HepG2 (cell line): ENCODE measurements around the gene IPO13. TPM values are rescaled to one million over a fixed set of nuclear protein-coding genes. Genes with fewer than 3 reads are reported as not detected.

ENCODE experiments used
- HDAC1 ChIP-seq: sonication (generic); formaldehyde crosslinking; IDR thresholded peaks from 2 replicates; pipeline ENCODE4 v1.5.1; 2020; ENCODE audit warnings: mild to moderate bottlenecking, missing genetic modification reagents
- HNRNPLL ChIP-seq: fragments of 200-400 bp; formaldehyde crosslinking; IDR thresholded peaks from 2 replicates; pipeline ENCODE4 v1.6.1; 2017; ENCODE audit warnings: mild to moderate bottlenecking, low read depth, low read length; ENCODE audit not compliant: poor library complexity, severe bottlenecking
- KDM5B ChIP-seq: sonication (generic); formaldehyde crosslinking; IDR thresholded peaks from 2 replicates; pipeline ENCODE4 v1.4.0; 2020; ENCODE audit warnings: missing genetic modification reagents, mild to moderate bottlenecking, borderline replicate concordance
- NFE2L1 ChIP-seq: sonication (generic); formaldehyde crosslinking; IDR thresholded peaks from 2 replicates; pipeline ENCODE4 v1.4.0; 2020; ENCODE audit warnings: missing genetic modification reagents, mild to moderate bottlenecking, borderline replicate concordance
- NFKB2 ChIP-seq: sonication (generic); formaldehyde crosslinking; IDR thresholded peaks from 2 replicates; pipeline ENCODE4 v1.4.0; 2020; ENCODE audit warnings: missing genetic modification reagents, borderline replicate concordance
- NPAS2 ChIP-seq: sonication (generic); formaldehyde crosslinking; IDR thresholded peaks from 2 replicates; pipeline ENCODE4 v1.8.0; 2022; ENCODE audit warnings: mild to moderate bottlenecking, missing genetic modification reagents, borderline replicate concordance
- REPIN1 ChIP-seq: sonication (generic); formaldehyde crosslinking; IDR thresholded peaks from 2 replicates; pipeline ENCODE4 v1.8.0; 2022; ENCODE audit warnings: missing genetic modification reagents, low read depth, mild to moderate bottlenecking, borderline replicate concordance
- TCF7L2 ChIP-seq: IDR thresholded peaks from 2 replicates; pipeline ENCODE4 v1.6.1; 2011; ENCODE audit warnings: mild to moderate bottlenecking, low read depth, low read length, moderate library complexity
- ZBTB7B ChIP-seq: sonication (generic); formaldehyde crosslinking; IDR thresholded peaks from 2 replicates; pipeline ENCODE4 v1.4.0; 2020; ENCODE audit warnings: missing genetic modification reagents
- ZKSCAN8 ChIP-seq: IDR thresholded peaks from 2 replicates; pipeline ENCODE4 v1.6.1; 2016; ENCODE audit warnings: borderline replicate concordance, missing genetic modification reagents, missing compliant biosample characterization
- ZNF143 ChIP-seq: sonication (generic); formaldehyde crosslinking; IDR thresholded peaks from 2 replicates; pipeline ENCODE4 v1.4.0; 2020; ENCODE audit warnings: missing genetic modification reagents
- ZNF44 ChIP-seq: sonication (generic); formaldehyde crosslinking; IDR thresholded peaks from 2 replicates; pipeline ENCODE4 v1.5.1; 2020; ENCODE audit warnings: mild to moderate bottlenecking, missing genetic modification reagents
- ZNF510 ChIP-seq: sonication (generic); formaldehyde crosslinking; IDR thresholded peaks from 2 replicates; pipeline ENCODE4 v1.4.0; 2020; ENCODE audit warnings: low read depth, mild to moderate bottlenecking, missing genetic modification reagents
- ZNF891 ChIP-seq: sonication (generic); formaldehyde crosslinking; IDR thresholded peaks from 2 replicates; pipeline ENCODE4 v1.5.0; 2020; ENCODE audit warnings: mild to moderate bottlenecking, missing genetic modification reagents
- ZSCAN22 ChIP-seq: sonication (generic); formaldehyde crosslinking; IDR thresholded peaks from 2 replicates; pipeline ENCODE4 v1.4.0; 2020; ENCODE audit warnings: mild to moderate bottlenecking, missing genetic modification reagents
- polyA plus RNA-seq, 8 experiments: library from polyadenylated mRNA; depleted of rRNA in 3 of 8; stranded (reverse) in 7 of 8; unstranded in 1 of 8; fragments of >200 nt; fragmentation: Illumina TruSeq in 4 of 8; extraction: Trizol in 4 of 8; gene quantifications; 2 replicates each; pipeline versions ENCODE4 v1.2.1 to v1.2.3, GENCODE V29; 2011 to 2016; ENCODE audit warnings: low read depth in 4 of 8, missing spikeins in 1 of 8, mixed read lengths in 1 of 8; ENCODE audit not compliant: insufficient read depth in 1 of 8
- total RNA-seq, 5 experiments: library from RNA; depleted of rRNA; stranded (reverse); fragments of >200 nt; fragmentation: Illumina TruSeq; extraction: Trizol; gene quantifications; 2 replicates each; pipeline ENCODE4 v1.2.3, GENCODE V29; 2016; ENCODE audit warnings: low read depth in 1 of 5
- TF ChIP-seq, protein P1 (sequence below): IDR thresholded peaks from 2 replicates; pipeline ENCODE4 v1.6.1; 2012; ENCODE audit warnings: low read depth, low read length, improper control_type of control experiment
- TF ChIP-seq, protein P2 (sequence below): IDR thresholded peaks from 2 replicates; pipeline ENCODE4 v1.6.1; 2016; ENCODE audit warnings: missing genetic modification reagents, missing compliant biosample characterization
- TF ChIP-seq, protein P3 (sequence below): sonication (generic); formaldehyde crosslinking; IDR thresholded peaks from 2 replicates; pipeline ENCODE4 v1.9.0; 2021; ENCODE audit warnings: missing genetic modification reagents, borderline replicate concordance
- TF ChIP-seq, protein P4 (sequence below): sonication (generic); formaldehyde crosslinking; conservative IDR thresholded peaks from 2 replicates; pipeline ENCODE4 v1.4.0; 2020; ENCODE audit warnings: missing genetic modification reagents
- TF ChIP-seq, protein P5 (sequence below): sonication (generic); formaldehyde crosslinking; IDR thresholded peaks from 2 replicates; pipeline ENCODE4 v1.4.0; 2020; ENCODE audit warnings: missing genetic modification reagents

Gene IPO13
- total and polyA plus RNA-seq, 2 of the 13 experiments (the other 11 are each of a cell fraction or from before 2014, with no cell fraction given), result 12.9 to 15.6 TPM

DNA sequence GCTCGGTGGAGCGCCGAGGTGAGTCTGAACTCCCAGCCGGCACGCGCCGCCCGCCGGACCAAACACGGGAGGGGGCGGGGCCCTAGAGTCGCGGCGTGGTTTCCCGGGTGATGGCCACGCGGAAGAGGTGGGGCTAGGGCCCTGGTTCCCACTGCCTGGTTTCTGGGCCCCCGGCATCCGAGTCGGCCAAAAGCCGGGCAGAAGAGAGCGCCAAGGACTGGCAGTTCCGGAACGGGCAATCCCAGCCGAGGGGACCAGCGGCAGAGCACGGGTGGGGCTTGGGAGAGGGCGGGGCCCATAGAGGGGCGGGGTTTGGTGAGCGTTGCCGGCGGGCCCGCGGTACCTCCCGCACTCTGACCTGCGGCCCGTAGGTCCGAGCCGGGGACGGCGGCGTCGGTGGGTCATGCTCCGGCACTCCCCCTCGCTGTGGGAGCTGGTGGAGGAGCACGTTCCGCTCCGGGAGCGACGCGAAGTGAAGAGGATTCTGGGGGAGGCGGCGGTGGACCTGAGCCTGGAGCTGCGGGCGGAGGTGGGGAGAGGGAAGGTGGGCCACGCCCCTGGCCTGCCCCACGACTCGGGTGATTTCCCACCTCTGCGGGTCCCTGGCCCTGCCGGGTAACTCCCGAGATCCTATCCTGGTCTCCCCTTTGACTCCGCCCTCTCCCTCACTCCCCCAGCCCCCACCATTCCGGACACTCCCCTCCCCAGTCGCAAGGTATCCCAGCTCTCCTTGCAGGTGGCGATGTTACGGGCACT lies 44.9 kb downstream of the IPO13 start, which contains the start of gene CCDC24 (continued):
- TF ChIP-seq, protein P1, sequence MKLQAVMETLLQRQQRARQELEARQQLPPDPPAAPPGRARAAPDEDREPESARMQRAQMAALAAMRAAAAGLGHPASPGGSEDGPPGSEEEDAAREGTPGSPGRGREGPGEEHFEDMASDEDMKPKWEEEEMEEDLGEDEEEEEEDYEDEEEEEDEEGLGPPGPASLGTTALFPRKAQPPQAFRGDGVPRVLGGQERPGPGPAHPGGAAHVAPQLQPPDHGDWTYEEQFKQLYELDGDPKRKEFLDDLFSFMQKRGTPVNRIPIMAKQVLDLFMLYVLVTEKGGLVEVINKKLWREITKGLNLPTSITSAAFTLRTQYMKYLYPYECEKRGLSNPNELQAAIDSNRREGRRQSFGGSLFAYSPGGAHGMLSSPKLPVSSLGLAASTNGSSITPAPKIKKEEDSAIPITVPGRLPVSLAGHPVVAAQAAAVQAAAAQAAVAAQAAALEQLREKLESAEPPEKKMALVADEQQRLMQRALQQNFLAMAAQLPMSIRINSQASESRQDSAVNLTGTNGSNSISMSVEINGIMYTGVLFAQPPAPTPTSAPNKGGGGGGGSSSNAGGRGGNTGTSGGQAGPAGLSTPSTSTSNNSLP, result no peak
- TF ChIP-seq ZKSCAN8 (CRISPR knock-in tag) (no peak), HDAC1 (CRISPR knock-in tag) (peak; percentile 80), ZNF44 (CRISPR knock-in tag) (no peak; the same call in 1 of the 2 replicates), REPIN1 (CRISPR knock-in tag) (peak; percentile 45; the same call in 1 of the 2 replicates), NFE2L1 (CRISPR knock-in tag) (no peak), ZNF143 (CRISPR knock-in tag) (0 out of 2 replicates have a peak, but pooled peaks have one; percentile 21), HNRNPLL (no peak), KDM5B (CRISPR knock-in tag) (peak; percentile 77), ZNF891 (CRISPR knock-in tag) (peak; percentile 47; the same call in 1 of the 2 replicates), NFKB2 (CRISPR knock-in tag) (no peak), NPAS2 (CRISPR knock-in tag) (no peak), TCF7L2 (no peak), ZSCAN22 (CRISPR knock-in tag) (peak; percentile 75; the same call in 1 of the 2 replicates), ZNF510 (CRISPR knock-in tag) (no peak; the same call in 1 of the 2 replicates), ZBTB7B (CRISPR knock-in tag) (no peak)
- TF ChIP-seq, protein P2, sequence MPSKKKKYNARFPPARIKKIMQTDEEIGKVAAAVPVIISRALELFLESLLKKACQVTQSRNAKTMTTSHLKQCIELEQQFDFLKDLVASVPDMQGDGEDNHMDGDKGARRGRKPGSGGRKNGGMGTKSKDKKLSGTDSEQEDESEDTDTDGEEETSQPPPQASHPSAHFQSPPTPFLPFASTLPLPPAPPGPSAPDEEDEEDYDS (CRISPR knock-in tag), result peak; percentile 10; the same call in 1 of the 2 replicates
- TF ChIP-seq, protein P3, sequence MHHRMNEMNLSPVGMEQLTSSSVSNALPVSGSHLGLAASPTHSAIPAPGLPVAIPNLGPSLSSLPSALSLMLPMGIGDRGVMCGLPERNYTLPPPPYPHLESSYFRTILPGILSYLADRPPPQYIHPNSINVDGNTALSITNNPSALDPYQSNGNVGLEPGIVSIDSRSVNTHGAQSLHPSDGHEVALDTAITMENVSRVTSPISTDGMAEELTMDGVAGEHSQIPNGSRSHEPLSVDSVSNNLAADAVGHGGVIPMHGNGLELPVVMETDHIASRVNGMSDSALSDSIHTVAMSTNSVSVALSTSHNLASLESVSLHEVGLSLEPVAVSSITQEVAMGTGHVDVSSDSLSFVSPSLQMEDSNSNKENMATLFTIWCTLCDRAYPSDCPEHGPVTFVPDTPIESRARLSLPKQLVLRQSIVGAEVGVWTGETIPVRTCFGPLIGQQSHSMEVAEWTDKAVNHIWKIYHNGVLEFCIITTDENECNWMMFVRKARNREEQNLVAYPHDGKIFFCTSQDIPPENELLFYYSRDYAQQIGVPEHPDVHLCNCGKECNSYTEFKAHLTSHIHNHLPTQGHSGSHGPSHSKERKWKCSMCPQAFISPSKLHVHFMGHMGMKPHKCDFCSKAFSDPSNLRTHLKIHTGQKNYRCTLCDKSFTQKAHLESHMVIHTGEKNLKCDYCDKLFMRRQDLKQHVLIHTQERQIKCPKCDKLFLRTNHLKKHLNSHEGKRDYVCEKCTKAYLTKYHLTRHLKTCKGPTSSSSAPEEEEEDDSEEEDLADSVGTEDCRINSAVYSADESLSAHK (CRISPR knock-in tag), result no peak
- TF ChIP-seq, protein P4, sequence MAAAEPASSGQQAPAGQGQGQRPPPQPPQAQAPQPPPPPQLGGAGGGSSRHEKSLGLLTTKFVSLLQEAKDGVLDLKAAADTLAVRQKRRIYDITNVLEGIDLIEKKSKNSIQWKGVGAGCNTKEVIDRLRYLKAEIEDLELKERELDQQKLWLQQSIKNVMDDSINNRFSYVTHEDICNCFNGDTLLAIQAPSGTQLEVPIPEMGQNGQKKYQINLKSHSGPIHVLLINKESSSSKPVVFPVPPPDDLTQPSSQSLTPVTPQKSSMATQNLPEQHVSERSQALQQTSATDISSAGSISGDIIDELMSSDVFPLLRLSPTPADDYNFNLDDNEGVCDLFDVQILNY (CRISPR knock-in tag), result no peak
- TF ChIP-seq, protein P5, sequence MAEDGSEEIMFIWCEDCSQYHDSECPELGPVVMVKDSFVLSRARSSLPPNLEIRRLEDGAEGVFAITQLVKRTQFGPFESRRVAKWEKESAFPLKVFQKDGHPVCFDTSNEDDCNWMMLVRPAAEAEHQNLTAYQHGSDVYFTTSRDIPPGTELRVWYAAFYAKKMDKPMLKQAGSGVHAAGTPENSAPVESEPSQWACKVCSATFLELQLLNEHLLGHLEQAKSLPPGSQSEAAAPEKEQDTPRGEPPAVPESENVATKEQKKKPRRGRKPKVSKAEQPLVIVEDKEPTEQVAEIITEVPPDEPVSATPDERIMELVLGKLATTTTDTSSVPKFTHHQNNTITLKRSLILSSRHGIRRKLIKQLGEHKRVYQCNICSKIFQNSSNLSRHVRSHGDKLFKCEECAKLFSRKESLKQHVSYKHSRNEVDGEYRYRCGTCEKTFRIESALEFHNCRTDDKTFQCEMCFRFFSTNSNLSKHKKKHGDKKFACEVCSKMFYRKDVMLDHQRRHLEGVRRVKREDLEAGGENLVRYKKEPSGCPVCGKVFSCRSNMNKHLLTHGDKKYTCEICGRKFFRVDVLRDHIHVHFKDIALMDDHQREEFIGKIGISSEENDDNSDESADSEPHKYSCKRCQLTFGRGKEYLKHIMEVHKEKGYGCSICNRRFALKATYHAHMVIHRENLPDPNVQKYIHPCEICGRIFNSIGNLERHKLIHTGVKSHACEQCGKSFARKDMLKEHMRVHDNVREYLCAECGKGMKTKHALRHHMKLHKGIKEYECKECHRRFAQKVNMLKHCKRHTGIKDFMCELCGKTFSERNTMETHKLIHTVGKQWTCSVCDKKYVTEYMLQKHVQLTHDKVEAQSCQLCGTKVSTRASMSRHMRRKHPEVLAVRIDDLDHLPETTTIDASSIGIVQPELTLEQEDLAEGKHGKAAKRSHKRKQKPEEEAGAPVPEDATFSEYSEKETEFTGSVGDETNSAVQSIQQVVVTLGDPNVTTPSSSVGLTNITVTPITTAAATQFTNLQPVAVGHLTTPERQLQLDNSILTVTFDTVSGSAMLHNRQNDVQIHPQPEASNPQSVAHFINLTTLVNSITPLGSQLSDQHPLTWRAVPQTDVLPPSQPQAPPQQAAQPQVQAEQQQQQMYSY (CRISPR knock-in tag), result peak; percentile 77
